ENCODE measurements around the gene ZBTB11. TPM values are rescaled to one million over a fixed set of nuclear protein-coding genes. Genes with fewer than 3 reads are reported as not detected.
"Not testable (repeated sequence)": the region's sequence is repeated elsewhere in the genome, so short reads cannot be mapped to it uniquely, and the experiment has no call there.

The ZBTB11 gene
- total and polyA plus RNA-seq, 9 of the 15 experiments (the other 6 are each of a cell fraction or from before 2014, with no cell fraction given): 6.2 to 31.9 (median 21.4) TPM

DNA sequence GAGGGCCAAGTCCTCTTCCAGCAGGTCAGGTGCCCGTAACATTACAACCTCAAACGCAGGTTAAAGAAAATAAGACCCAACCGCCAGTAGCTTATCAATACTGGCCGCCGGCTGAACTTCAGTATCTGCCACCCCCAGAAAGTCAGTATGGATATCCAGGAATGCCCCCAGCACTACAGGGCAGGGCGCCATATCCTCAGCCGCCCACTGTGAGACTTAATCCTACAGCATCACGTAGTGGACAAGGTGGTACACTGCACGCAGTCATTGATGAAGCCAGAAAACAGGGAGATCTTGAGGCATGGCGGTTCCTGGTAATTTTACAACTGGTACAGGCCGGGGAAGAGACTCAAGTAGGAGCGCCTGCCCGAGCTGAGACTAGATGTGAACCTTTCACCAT, 16.6 kb upstream of the ZBTB11 start:
- intact Hi-C loops (cut with micrococcal nuclease); BruUV-seq (replicated peaks); in situ Hi-C loops (cut with MboI); H3K79me2 ChIP-seq (ENCODE audit: control insufficient read depth, insufficient read depth, low read length); H3K9me3 ChIP-seq (replicated peaks; ENCODE audit: control insufficient read depth, insufficient read depth, low read depth, low read length); H3K4me1 ChIP-seq (replicated peaks in 1 of 2; ENCODE audit: control insufficient read depth in 2 of 2, insufficient read depth in 2 of 2, low read length in 2 of 2); H3K4me3 ChIP-seq; H3K9ac ChIP-seq (ENCODE audit: insufficient read depth in 1 of 2, low read depth in 2 of 2, low read length in 2 of 2); H3K9me1 ChIP-seq (ENCODE audit: control insufficient read depth, insufficient read depth, low read length); H3K27me3 ChIP-seq (ENCODE audit: control insufficient read depth in 2 of 2, insufficient read depth in 2 of 2, low read length in 2 of 2); H3K36me3 ChIP-seq (ENCODE audit: control insufficient read depth, insufficient read depth, low read length); POLR2A ChIA-PET; H4K20me1 ChIP-seq (replicated peaks; ENCODE audit: control insufficient read depth, insufficient read depth, low read length): not testable (repeated sequence)
- CTCF ChIA-PET (ENCODE audit: low intra/inter-chr PET ratio): interaction anchor here (0.6 kb wide), 1 partner anchor 1275 kb away, joined by 3 read pairs; no protein-coding TSS in a partner anchor
- 5% methylated on average over 8 of the region's 13 CpGs for WGBS (ENCODE audit: insufficient coverage, low coverage, missing lambda C conversion rate)
- DNase-seq (ENCODE audit: extremely low read depth in 1 of 4, low spot score in 3 of 4) (peak; percentile 17 to 82 (median 34)), ATAC-seq (peak; percentile 96), FAIRE-seq (peak; percentile 82)
- Histone ChIP-seq H2AFZ (ENCODE audit: low read depth, low read length) (peak overlapping the region; percentile 80), H3K27ac (ENCODE audit: extremely low read depth, low read depth, low read length) (0 out of 3 replicates have a peak overlapping the region, but pooled peaks have one; percentile 21), H3K4me2 (ENCODE audit: insufficient read depth, low read length) (peak overlapping the region; percentile 25; the same call in 1 of the 2 replicates)
- TF ChIP-seq, protein P1, sequence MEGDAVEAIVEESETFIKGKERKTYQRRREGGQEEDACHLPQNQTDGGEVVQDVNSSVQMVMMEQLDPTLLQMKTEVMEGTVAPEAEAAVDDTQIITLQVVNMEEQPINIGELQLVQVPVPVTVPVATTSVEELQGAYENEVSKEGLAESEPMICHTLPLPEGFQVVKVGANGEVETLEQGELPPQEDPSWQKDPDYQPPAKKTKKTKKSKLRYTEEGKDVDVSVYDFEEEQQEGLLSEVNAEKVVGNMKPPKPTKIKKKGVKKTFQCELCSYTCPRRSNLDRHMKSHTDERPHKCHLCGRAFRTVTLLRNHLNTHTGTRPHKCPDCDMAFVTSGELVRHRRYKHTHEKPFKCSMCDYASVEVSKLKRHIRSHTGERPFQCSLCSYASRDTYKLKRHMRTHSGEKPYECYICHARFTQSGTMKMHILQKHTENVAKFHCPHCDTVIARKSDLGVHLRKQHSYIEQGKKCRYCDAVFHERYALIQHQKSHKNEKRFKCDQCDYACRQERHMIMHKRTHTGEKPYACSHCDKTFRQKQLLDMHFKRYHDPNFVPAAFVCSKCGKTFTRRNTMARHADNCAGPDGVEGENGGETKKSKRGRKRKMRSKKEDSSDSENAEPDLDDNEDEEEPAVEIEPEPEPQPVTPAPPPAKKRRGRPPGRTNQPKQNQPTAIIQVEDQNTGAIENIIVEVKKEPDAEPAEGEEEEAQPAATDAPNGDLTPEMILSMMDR (IDR thresholded peaks at IDR 0.05 in 2 of 3, conservative IDR thresholded peaks at IDR 0.05 in 1 of 3; ENCODE audit: insufficient read depth in 2 of 3, low read depth in 1 of 3, low read length in 3 of 3): peak; percentile 60 to 74 (median 69)
- TF ChIP-seq, protein P2, sequence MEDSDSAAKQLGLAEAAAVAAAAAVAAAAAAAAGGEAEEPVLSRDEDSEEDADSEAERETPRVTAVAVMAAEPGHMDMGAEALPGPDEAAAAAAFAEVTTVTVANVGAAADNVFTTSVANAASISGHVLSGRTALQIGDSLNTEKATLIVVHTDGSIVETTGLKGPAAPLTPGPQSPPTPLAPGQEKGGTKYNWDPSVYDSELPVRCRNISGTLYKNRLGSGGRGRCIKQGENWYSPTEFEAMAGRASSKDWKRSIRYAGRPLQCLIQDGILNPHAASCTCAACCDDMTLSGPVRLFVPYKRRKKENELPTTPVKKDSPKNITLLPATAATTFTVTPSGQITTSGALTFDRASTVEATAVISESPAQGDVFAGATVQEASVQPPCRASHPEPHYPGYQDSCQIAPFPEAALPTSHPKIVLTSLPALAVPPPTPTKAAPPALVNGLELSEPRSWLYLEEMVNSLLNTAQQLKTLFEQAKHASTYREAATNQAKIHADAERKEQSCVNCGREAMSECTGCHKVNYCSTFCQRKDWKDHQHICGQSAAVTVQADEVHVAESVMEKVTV (CRISPR knock-in tag; IDR thresholded peaks at IDR 0.05): peak; percentile 58; the same call in 1 of the 2 replicates
- peak; percentile 39; the same call in 1 of the 2 replicates for TF ChIP-seq NFIC (IDR thresholded peaks at IDR 0.05)
- peak; percentile 50 for TF ChIP-seq CBFA2T3 (IDR thresholded peaks at IDR 0.05)
- peak; percentile 69 to 81 for TF ChIP-seq RAD21 (CRISPR knock-in tag; conservative IDR thresholded peaks at IDR 0.05 in 1 of 2, IDR thresholded peaks at IDR 0.05 in 1 of 2)
- TF ChIP-seq YY1 (IDR thresholded peaks at IDR 0.05; ENCODE audit: borderline replicate concordance in 1 of 3, control insufficient read depth in 1 of 3, extremely low read depth in 1 of 3, insufficient read depth in 3 of 3, insufficient read length in 1 of 3, insufficient replicate concordance in 2 of 3, low read depth in 1 of 3, low read length in 2 of 3): peak in 2 of 3 experiments; percentile 45 to 70
- TF ChIP-seq CBFA2T2 (conservative IDR thresholded peaks at IDR 0.05): peak; percentile 23; the same call in 1 of the 2 replicates
- peak; percentile 55; the same call in 1 of the 2 replicates for TF ChIP-seq SMARCA4 (IDR thresholded peaks at IDR 0.05)
- peak; percentile 34; the same call in 1 of the 2 replicates for TF ChIP-seq TCF3 (CRISPR knock-in tag; IDR thresholded peaks at IDR 0.05)
- peak; percentile 63 for TF ChIP-seq CREM (IDR thresholded peaks at IDR 0.05; ENCODE audit: low read depth)

Measured in K562 (cell line).